HCT116 (cell line): ENCODE data around the gene CHST5.

Experiments
- CTCF ChIP-seq, 3 experiments: fragments of 200-600 bp in 1 of 3; sonication (generic) in 1 of 3; IDR thresholded peaks in 2 of 3; conservative IDR thresholded peaks in 1 of 3; 2 replicates each; pipeline ENCODE4 v1.5.1; 2012 to 2017; ENCODE audit warnings: low read depth in 2 of 3, low read length in 2 of 3, antibody characterized with exemption in 1 of 3, borderline replicate concordance in 1 of 3, control low read depth in 1 of 3, mild to moderate bottlenecking in 1 of 3, mixed read lengths in 1 of 3, mixed run types in 1 of 3, moderate library complexity in 1 of 3; ENCODE audit not compliant: insufficient read depth in 1 of 3
- EZH2 ChIP-seq: fragments of 200-600 bp; sonication (generic); IDR thresholded peaks from 2 replicates; pipeline ENCODE4 v1.6.1; 2017; ENCODE audit warnings: antibody characterized with exemption, mixed run types
- TCF7L2 ChIP-seq: IDR thresholded peaks from 2 replicates; pipeline ENCODE4 v1.7.0; 2011; ENCODE audit warnings: borderline replicate concordance, inconsistent platforms; ENCODE audit not compliant: insufficient read depth, insufficient read length; ENCODE audit errors: extremely low read depth
- ZNF274 ChIP-seq: fragments of 200-500 bp; sonication (Bioruptor generic); IDR thresholded peaks from 2 replicates; pipeline ENCODE4 v1.6.1; 2014; ENCODE audit warnings: mild to moderate bottlenecking, low read depth, low read length, inconsistent platforms

GRCh38 chr16:75479421-75479990 lies 56.4 kb downstream of the CHST5 start:
- no peak for TF ChIP-seq ZNF274
- TF ChIP-seq TCF7L2 = no peak
- TF ChIP-seq CTCF (IDR thresholded peaks at IDR 0.05 in 2 of 3, conservative IDR thresholded peaks at IDR 0.05 in 1 of 3; ENCODE audit: borderline replicate concordance in 1 of 3, insufficient read depth in 1 of 3, low read depth in 2 of 3, low read length in 2 of 3) = no peak
- TF ChIP-seq EZH2 = no peak
